Lower leg skin (tissue), 4 donors: Measurements from ENCODE around the gene SMCR8. TPM values are rescaled to one million over a fixed set of nuclear protein-coding genes. Genes with fewer than 3 reads are reported as not detected.

Experiments used
- DNase-seq, 2 donors: peaks; one replicate each; pipeline ENCODE4 v3.0.0-alpha.2; 2019; ENCODE audit warnings: low spot score in 2 of 2
- H3K4me3 ChIP-seq: fragments of 200-600 bp; sonication (generic); 2 replicates; pipeline ENCODE4 v1.5.1; 2017; ENCODE audit warnings: mild to moderate bottlenecking, low read depth; ENCODE audit not compliant: poor library complexity, severe bottlenecking
- POLR2A ChIP-seq, 2 donors: fragments of 450-650 bp; IDR thresholded peaks; one replicate each; pipeline ENCODE4 v1.6.1; 2016 to 2017; ENCODE audit warnings: antibody characterized with exemption in 2 of 2, mild to moderate bottlenecking in 1 of 2, moderate library complexity in 1 of 2
- WGBS, 2 donors: methylation state at CpG; one replicate each; pipeline ENCODE4 v1.1.5; 2018; 5-methylcytosine and 5-hydroxymethylcytosine counted together
- intact Hi-C: fragments of 100-400 bp; cut with DNase I; formaldehyde crosslinking; loops from one replicate; pipeline ENCODE4 v1.15.0; 2023; ENCODE audit warnings: low total_unique reads
- total RNA-seq, 4 donors: library from RNA; depleted of rRNA; stranded (reverse); fragments of >200 nt; gene quantifications; one replicate each; pipeline ENCODE4 v1.1.0, GENCODE V29; 2016
- TF ChIP-seq, protein P1 (sequence below), 3 donors: fragments of 450-650 bp; IDR thresholded peaks; one replicate each; pipeline ENCODE4 v1.5.1; 2016; ENCODE audit warnings: antibody characterized with exemption in 3 of 3, mild to moderate bottlenecking in 3 of 3, moderate library complexity in 2 of 3

Gene SMCR8
- 10 to 100 TPM; 14.0 to 23.7 (median 18.4) TPM for total RNA-seq

DNA sequence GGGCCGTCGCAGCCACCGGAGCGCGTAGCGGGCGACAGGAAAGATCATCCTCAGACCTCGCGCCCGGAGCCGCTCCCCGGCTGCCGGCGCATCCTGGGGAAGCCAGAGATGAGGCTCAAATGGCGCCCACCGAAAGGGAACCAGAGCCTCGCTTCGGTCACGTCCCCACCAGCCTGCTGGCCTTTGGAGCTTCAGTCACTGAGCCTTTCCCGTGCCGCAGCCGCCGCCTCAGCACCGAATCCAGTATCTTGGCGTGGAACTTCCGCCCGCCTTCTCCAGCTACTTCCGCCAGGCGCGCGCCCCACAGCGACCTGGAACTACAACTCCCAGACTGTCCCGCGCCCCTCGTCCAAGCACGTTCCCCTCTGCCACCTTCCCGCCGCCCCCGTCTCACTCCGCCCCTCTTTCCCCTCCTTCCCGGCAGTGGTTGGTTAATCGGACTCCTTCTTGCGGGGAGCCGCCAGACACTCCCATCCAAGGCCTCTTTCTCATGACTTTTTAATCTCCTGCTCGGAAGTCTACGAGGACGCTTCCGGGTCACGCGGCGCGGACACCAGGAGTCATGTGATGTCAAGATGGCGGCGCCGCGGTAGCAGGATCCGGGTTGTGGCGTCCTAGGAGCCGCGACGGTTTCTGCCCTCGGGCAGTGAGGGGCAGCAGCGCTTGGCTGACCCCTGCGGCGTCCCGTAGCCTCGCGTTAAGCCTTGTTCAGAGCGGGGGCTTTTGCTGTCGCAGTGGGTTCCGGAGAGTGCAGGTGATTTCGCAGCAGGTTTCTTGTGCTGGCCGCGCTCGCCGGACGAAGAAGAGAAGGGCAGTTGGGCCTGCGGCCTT lies at the start of gene SMCR8, which contains the start of gene TOP3A:
Gene SMCR8, plus strand, starts transcription at position 563 of the 831 bp plus-strand sequence. CDS start 497 bp downstream, outside the sequence.
Gene TOP3A, minus strand, starts transcription at position 264 of the 831 bp plus-strand sequence. Its CDS starts 216 bp downstream, at position 48.
- peak; percentile 99 to 100 for DNase-seq
- peak within 1 kb of the TSS; percentile 75 for H3K4me3 ChIP-seq
- 1% methylated on average over 61 to 70 of the region's 78 CpGs for WGBS, 2 donors
- peak in 1 of 2 donors; percentile 69 for TF ChIP-seq POLR2A (IDR thresholded peaks at IDR 0.05)
- TF ChIP-seq, protein P1, sequence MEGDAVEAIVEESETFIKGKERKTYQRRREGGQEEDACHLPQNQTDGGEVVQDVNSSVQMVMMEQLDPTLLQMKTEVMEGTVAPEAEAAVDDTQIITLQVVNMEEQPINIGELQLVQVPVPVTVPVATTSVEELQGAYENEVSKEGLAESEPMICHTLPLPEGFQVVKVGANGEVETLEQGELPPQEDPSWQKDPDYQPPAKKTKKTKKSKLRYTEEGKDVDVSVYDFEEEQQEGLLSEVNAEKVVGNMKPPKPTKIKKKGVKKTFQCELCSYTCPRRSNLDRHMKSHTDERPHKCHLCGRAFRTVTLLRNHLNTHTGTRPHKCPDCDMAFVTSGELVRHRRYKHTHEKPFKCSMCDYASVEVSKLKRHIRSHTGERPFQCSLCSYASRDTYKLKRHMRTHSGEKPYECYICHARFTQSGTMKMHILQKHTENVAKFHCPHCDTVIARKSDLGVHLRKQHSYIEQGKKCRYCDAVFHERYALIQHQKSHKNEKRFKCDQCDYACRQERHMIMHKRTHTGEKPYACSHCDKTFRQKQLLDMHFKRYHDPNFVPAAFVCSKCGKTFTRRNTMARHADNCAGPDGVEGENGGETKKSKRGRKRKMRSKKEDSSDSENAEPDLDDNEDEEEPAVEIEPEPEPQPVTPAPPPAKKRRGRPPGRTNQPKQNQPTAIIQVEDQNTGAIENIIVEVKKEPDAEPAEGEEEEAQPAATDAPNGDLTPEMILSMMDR (IDR thresholded peaks at IDR 0.05) = no peak
- intact Hi-C loops = no loop called here

GRCh38 chr17:18267366-18267765 lies 47.7 kb upstream of the SMCR8 start:
- WGBS, 2 donors = 76 to 85% methylated on average over 10 of the region's 10 CpGs
- intact Hi-C loops = no loop called here
- no peak for DNase-seq
- H3K4me3 ChIP-seq = no peak overlapping the region
- TF ChIP-seq POLR2A (IDR thresholded peaks at IDR 0.05) = no peak
- TF ChIP-seq, protein P1 (IDR thresholded peaks at IDR 0.05) = no peak

DNA sequence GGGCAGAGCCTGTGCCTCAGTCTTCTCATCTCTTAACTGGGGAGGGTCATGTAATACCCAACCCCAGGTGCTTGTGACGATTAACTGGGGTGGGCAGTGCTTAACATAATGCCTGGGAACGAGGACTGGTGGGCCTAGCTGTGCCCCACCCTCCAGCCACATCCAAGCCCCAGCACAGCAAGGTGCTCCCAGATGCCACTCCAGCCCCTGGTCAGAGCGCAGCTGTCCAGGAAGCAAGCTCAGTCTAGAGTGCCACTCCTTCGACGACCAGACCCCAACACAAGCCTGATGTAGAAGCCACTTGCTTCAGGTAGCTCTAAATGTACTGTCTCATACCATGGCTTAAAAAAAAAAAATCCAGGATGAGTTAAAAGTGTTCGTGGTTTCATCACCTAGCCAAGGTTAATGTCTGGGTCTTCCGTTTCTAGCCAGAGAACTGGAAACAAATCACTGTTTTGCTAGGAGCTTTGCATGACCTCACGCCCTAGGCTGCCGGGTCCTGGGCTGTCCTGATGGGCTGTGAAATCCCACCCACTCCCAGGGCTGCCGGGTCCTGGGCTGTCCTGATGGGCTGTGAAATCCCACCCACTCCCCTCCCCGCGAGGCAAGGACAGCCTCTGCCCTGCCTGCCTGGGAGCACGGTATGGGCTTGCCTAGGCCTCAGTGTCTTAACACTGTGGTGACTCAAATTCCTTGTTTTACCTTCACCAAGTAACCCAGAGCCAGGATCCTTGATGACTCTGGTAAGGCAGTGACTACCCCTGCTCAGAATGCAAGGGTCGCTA lies 47.0 kb upstream of the SMCR8 start:
- intact Hi-C loops = no loop called here
- WGBS, 2 donors = 49 to 56% methylated on average over 13 to 14 of the region's 14 CpGs
- TF ChIP-seq, protein P1 (IDR thresholded peaks at IDR 0.05) = no peak
- TF ChIP-seq POLR2A (IDR thresholded peaks at IDR 0.05) = no peak
- DNase-seq = no peak
- H3K4me3 ChIP-seq = no peak overlapping the region

- H3K4me3 ChIP-seq = no peak overlapping the region
- intact Hi-C loops = no loop called here
- WGBS, 2 donors = 87 to 88% methylated on average over 14 of the region's 14 CpGs
- DNase-seq = no peak
- TF ChIP-seq, protein P1 (IDR thresholded peaks at IDR 0.05) = no peak
- TF ChIP-seq POLR2A (IDR thresholded peaks at IDR 0.05) = no peak
Observed at GRCh38 chr17:18270046-18270931, 44.8 kb upstream of the SMCR8 start.

GRCh38 chr17:18277076-18277475 lies 38.0 kb upstream of the SMCR8 start:
- intact Hi-C loops = no loop called here
- no peak overlapping the region for H3K4me3 ChIP-seq
- DNase-seq = no peak
- WGBS, 2 donors = 84 to 86% methylated on average over 1 of the region's 1 CpG
- TF ChIP-seq, protein P1 (IDR thresholded peaks at IDR 0.05) = no peak
- no peak for TF ChIP-seq POLR2A (IDR thresholded peaks at IDR 0.05)
